Posterior cingulate gyrus (tissue), 11 donors: ENCODE data around the gene KRTAP10-1.
A peak's percentile ranks its signal among the peaks of the same experiment; 100 is the strongest.

ENCODE experiments used
- DNase-seq, 10 donors: peaks; one replicate each; pipeline versions ENCODE4 v3.0.0 to v3.0.0-alpha.2; 2020 to 2021; ENCODE audit warnings: mixed read lengths in 3 of 10
- intact Hi-C: fragments of 100-400 bp; cut with DNase I; formaldehyde crosslinking; loops from one replicate; pipeline ENCODE4 v1.15.1; 2023

KRTAP10-1 gene

DNA sequence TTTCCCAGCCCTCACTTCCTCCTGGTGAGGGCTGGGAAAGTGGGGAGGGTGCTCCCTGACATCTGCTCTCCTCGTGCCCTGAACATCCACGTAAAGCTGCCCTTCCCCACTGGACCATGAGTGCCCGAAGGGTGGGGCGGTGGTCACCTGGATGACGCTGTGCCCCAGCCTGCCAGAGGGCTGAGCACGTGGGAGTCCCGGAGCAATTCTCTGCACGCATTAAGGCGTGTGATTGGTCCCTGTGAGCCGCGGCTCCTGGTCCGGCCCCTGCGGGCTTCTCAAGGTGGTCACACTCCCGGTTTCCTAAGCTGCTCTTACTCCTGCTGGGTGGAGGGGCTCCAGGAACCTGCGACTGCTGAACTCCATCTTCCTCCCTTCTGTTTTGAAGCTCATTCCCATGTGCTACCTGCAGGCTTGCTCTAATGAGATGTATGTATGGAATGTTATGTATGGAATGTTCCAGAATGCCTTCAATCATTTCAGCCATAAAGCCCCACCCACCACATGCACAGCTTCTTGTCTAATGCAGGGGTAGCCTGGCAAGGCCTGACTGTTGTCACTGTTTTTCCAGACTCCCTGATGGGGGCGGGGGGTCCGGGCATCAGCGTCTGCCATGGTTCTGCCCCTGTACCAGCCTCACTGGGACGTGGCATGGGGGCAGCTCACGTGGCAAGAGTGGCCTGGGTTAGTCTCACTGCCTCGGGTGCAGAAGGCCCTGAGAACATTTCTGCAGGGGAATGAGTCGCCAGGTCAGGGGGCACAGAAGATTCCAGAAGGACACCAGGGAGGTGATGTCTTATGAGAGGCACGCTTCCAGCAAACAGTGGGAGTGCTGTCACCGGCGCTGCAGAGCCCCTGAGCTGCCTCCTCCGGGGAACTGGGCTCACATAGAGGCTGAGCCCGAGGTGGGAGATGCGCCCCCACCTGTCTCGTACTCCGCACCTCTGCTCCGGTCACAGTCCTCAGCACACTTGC is 19.4 kb downstream of the KRTAP10-1 start:
- intact Hi-C loops = no loop called here
- DNase-seq = peak in 5 of 10 donors; percentile 3 to 70 (median 39)

DNA sequence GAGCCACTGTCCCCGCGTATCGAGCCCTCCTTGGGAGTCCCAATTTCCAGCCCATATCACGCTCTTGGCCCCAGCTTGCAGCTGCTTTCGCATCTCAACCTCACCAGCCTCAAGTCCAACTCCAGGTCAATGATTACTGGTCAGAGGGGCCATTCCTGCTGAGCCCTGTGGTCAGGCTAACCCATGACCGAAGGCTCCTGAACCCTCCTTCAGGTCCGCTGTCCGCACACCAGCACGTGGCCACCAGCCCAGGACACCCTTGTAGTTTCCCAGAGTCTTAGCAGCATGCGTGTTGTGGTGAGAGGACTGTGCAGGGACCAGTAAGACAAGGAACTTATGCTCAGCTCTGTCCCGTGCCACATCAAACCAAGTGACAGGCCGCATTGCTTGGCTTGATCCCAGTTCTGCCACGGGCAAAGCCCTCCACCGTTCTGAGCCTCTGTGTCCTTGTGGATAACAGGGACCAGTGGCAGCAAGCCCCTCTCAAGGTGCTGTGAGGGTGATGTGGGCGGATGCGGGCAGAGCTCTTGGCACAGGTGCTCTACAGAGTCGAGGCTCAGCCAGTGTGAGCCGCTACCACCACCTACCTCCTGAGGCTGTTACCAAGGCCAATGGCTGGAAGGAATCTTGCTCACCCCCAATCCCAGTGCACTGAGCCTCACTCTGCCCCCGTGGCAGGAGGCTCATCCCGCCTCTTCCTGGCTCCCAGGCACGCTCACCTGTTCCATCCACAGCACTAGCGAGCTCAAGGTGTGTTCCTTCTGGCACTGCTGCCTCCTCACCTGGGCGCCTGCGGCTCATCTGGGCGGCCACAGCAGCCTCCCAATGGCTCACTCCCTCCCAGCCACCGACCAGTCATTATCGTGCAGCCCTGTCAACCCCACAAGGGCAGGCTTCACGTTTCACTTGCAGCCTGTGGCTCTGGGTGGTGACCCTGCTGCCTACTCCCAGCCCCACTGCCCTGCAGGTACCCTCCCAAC is 20.4 kb downstream of the KRTAP10-1 start:
- intact Hi-C loops = no loop called here
- peak in 3 of 10 donors; percentile 16 to 65 (median 55) for DNase-seq

DNA sequence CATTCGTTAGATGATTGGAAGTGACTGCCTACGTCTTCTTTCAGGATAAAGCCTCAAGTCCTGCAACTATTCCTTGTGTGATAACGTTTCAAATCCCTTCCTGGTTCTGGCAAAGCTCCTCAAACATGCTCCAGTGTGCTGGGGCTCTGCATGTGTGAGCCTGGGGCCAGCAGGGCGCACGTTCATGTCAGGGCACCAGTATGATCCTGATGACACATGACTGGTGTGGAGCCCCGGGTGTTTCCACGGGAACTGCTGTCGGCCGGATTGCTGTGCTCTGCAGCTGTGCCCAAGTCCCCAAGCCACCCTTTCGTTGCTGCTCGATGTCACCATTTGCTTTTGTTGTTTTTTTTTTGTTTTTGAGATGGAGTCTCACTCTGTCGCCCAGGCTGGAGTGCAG is 21.3 kb downstream of the KRTAP10-1 start:
- DNase-seq = peak in 3 of 10 donors; percentile 5 to 62 (median 53)
- intact Hi-C loops = no loop called here

DNA sequence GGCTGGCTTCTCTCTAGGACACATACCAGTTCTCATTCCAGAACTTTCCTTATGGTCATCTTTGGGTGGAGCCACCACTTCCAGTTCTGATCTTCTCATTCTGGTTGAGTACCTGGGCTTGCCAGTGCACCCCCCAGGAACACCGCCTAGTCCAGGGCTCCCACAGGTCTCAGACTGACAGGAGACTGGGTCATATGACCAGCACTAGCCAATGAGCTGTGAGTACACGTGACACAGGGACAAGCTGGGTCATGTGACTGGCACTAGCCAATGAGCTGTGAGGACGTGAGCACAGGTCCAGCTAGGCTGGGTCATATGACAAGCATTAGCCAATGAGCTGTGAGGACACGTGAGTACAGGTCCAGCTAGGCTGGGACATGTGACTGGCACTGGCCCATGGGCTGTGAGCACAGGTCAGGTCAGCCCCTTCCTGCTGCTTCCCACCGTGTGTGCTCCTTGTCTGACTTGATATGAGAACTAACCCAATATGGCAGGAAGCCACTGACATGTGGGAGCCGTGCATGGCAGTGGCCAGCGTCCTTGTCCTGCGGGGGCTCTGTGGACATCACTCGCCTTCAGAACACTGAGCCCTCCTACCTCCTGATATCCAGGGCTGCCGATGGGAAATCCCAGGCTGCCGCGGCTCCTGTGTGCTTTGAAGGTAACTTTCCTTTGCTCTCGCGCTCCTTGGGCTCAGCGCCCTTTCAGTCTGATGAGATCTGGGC is 22.7 kb downstream of the KRTAP10-1 start:
- intact Hi-C loops = no loop called here
- peak in 5 of 10 donors; percentile 41 to 90 (median 76) for DNase-seq

GRCh38 chr21:44516828-44517174 is 23.2 kb downstream of the KRTAP10-1 start:
- intact Hi-C loops = no loop called here
- peak in 4 of 10 donors; percentile 17 to 65 (median 48) for DNase-seq

DNA sequence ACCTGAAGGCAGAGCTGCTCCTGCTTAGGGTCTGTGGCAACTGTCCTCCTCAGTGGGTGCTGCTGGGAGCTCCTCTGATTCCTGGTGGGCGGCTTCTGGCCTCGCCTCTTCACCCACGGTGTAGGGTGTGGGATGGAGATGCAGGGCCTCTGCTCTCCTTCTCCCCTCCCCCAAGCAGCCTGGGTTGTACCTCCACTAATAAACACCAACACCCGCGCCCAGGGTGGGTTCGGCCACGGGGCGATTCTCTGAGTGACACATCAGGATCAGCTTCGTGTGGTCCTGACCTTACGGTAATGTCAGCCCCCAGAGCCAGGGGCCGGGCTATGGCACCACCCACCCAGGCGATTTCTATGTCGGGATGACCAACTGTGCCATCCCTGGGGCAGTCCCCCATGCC is 23.7 kb downstream of the KRTAP10-1 start:
- DNase-seq = peak in 4 of 10 donors; percentile 4 to 66 (median 53)
- intact Hi-C loops = no loop called here

GRCh38 chr21:44515359-44516165 is 24.4 kb downstream of the KRTAP10-1 start:
- DNase-seq = peak in 4 of 10 donors; percentile 16 to 70 (median 62)
- intact Hi-C loops = no loop called here

- intact Hi-C loops = no loop called here
- DNase-seq = peak in 4 of 10 donors; percentile 12 to 58 (median 36)
Observed at GRCh38 chr21:44514746-44515358, 25.1 kb downstream of the KRTAP10-1 start.

GRCh38 chr21:44514218-44514520 is 25.8 kb downstream of the KRTAP10-1 start:
- intact Hi-C loops = no loop called here
- DNase-seq = peak in 4 of 10 donors; percentile 11 to 76 (median 52)

- intact Hi-C loops = no loop called here
- DNase-seq = peak in 4 of 10 donors; percentile 19 to 76 (median 46)
Observed at GRCh38 chr21:44513389-44514217, 26.4 kb downstream of the KRTAP10-1 start.

- intact Hi-C loops = no loop called here
- peak in 4 of 10 donors; percentile 25 to 71 (median 50) for DNase-seq
Observed at GRCh38 chr21:44512496-44513388, 27.3 kb downstream of the KRTAP10-1 start.

DNA sequence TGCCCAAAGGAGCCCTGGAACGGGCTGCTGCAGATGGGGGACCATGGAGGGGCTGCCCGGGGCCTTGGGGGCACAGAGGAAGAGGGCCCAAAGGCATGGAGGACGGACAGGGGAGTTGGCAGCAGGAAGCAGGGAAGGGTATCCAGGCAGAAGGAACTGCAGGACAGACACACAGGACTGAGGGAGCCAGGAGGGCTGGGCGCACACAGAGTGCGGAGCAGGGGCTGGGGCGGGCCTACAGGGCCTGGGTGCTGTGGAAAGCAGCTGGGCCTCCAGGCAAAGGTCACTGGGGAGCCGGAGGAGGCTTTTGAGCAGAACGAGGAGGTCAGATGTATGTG is 28.1 kb downstream of the KRTAP10-1 start:
- intact Hi-C loops = no loop called here
- DNase-seq = peak in 3 of 10 donors; percentile 19 to 79 (median 50)

- peak in 7 of 10 donors; percentile 8 to 90 (median 44) for DNase-seq
- intact Hi-C loops = no loop called here
Observed at GRCh38 chr21:44511219-44511937, 28.6 kb downstream of the KRTAP10-1 start.

- intact Hi-C loops = loop anchor here (1.0 kb wide), 1 partner anchor 283 kb away; no protein-coding TSS in a partner anchor
- peak in 8 of 10 donors; percentile 24 to 88 (median 34) for DNase-seq
Observed at GRCh38 chr21:44510508-44511218, 29.3 kb downstream of the KRTAP10-1 start.

- intact Hi-C loops = loop anchor here (1.0 kb wide), 1 partner anchor 283 kb away; no protein-coding TSS in a partner anchor
- DNase-seq = peak in 3 of 10 donors; percentile 18 to 64 (median 59)
Observed at GRCh38 chr21:44510109-44510507, 29.9 kb downstream of the KRTAP10-1 start.

DNA sequence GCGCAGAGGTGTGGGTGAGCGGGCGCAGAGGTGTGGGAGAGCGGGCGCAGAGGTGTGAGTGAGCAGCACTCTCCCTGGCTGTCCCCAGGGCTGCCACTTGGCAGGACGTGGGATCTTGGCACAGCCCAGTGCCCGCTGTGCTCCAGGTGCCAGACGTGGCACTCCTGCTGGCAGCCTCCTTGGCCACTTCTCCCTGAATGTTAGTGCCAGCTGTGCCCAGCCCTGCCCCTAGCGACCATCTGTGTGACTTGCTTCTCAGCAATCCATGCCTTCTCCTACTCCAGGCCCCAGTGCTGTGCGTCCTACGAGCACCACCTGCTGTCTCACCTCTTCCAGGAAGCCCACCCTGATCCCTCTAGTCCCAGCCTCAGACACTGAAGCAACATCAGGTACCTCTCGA is 30.5 kb downstream of the KRTAP10-1 start:
- peak in 7 of 10 donors; percentile 26 to 92 (median 46) for DNase-seq
- intact Hi-C loops = no loop called here
